ENCODE data around the gene NXPH4.

NXPH4 gene

DNA sequence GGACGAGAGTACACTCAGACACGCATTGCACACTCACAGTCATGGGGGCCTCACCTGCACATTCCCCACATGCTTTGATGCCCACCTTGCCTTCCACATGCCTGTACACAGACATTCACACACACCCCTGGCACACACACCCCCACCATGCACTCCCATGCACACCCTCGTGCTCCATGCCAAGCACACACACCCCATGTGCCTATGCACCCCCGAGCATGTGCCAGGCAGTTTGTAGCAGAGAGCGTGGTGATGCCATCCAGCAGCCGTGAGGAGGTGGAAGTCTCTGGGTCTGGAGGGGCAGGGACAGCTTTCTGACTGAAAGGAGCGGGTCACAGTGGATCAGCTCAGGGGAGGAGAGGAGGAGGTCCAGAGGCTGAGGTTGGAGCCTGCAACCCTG is 10.7 kb upstream of the NXPH4 start:
- DNase-seq: no peak

DNA sequence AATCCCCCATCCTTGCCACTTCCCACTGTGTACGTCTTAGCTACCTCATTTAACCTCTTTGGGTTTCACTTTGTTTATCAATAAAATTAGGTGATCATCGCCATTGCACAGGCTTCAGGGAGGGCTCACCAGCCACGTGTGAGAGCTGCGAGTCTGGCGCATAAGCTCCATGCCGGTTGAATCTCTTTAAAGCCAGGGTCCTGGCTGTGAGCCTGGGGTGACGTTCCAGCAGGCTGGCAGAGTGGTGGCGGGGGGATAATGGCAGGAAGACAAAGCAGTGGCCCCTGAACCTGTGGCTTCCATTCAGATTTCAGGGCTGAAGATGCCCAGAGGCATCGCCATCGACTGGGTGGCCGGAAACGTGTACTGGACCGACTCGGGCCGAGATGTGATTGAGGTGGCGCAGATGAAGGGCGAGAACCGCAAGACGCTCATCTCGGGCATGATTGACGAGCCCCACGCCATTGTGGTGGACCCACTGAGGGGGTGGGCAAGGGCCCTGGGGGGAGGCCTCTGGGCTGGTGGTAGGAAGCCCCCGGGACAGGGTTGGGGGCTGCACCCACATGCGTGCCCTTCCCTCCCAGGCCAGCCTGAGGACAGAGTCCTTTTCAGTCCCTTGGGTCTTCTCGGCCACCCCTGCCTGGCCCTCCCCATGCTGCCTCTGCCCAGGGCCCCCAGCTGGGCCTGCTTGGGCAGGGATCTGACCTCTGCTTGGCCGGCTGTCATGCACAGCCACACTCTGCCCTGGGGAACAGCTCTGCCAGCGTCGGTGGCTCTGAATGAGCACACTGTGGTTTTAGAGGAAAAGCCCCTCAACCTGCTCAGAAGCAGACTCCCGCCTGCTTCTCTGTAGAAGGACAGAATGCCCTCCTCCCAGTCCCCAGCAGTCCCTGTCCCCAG is 8.6 kb upstream of the NXPH4 start:
- DNase-seq: no peak

DNA sequence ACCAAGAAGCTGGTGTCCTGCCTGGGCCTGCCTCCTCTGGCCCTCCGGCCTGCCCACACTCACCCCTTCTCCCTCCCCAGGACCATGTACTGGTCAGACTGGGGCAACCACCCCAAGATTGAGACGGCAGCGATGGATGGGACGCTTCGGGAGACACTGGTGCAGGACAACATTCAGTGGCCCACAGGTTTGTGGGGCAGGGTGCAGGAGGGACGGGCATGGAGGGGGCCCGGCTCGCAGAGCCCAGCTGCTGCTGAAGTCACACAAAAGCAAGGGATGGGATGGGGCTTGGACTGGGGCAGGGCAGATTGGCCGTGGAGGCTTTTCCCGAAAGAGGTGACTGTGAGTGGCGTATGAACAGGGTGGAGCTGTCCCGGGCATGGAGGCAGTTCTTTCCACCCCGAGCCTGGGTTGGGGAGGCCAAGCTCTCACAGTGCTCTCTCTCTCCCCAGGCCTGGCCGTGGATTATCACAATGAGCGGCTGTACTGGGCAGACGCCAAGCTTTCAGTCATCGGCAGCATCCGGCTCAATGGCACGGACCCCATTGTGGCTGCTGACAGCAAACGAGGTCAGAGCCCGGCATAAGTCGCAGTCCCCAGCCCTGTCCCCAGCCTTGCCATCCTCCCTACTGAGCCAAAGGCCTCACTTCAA is 7.8 kb upstream of the NXPH4 start:
- DNase-seq: no peak

DNA sequence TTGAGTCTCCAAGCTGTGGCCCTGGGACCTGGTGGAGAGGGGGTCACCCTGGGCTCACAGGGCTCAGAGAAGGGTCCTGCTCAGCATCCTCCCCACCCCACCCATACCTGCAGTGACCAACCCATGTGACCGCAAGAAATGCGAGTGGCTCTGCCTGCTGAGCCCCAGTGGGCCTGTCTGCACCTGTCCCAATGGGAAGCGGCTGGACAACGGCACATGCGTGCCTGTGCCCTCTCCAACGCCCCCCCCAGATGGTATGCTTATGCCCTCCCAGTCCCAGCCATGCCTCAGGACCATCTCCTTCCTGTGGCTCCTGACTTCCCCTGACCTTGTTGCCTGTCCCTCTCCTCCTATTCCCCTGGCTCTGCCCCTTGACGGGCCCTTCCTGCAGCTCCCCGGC is 6.7 kb upstream of the NXPH4 start:
- DNase-seq: no peak

DNA sequence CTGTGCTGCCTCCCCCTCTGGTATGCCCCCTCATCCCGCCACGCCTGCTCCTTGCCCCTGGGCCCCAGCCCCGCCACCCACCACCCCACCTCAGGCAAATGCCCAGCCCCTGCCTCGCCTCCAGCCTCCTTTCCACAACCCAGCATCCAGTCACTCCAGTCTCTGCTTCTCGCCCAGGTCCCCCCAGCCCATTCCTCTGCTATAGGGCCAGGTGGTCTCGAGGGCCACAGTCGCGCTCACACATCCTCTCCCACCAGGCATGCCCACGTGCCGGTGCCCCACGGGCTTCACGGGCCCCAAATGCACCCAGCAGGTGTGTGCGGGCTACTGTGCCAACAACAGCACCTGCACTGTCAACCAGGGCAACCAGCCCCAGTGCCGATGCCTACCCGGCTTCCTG is 6.1 kb upstream of the NXPH4 start:
- no peak for DNase-seq

DNA sequence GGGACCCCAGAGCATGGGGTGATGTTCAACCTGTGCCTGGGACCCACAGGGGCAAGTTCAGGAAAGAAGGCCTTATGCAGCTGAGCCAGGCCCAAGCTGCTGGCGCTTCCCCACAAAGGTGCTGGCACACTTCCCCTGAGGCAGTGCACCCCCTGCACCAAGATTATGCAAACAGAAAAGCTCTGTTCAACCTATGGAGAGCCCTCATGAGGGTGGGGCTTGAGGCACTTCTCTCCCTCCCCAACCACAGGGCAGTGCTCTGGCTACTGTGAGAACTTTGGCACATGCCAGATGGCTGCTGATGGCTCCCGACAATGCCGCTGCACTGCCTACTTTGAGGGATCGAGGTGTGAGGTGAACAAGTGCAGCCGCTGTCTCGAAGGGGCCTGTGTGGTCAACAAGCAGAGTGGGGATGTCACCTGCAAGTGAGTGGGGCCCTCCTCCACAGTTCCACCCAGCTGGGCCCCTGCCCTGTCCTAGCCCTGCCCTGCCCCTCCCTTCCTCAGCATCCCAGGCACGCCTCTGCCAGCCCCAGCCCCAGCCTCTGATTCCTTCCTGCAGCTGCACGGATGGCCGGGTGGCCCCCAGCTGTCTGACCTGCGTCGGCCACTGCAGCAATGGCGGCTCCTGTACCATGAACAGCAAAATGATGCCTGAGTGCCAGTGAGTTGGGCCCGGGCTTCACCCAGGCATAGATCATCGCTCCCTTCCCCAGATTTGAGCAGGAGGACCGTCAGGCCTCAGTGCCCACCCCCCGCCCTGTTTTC is 5.5 kb upstream of the NXPH4 start:
- no peak for DNase-seq

DNA sequence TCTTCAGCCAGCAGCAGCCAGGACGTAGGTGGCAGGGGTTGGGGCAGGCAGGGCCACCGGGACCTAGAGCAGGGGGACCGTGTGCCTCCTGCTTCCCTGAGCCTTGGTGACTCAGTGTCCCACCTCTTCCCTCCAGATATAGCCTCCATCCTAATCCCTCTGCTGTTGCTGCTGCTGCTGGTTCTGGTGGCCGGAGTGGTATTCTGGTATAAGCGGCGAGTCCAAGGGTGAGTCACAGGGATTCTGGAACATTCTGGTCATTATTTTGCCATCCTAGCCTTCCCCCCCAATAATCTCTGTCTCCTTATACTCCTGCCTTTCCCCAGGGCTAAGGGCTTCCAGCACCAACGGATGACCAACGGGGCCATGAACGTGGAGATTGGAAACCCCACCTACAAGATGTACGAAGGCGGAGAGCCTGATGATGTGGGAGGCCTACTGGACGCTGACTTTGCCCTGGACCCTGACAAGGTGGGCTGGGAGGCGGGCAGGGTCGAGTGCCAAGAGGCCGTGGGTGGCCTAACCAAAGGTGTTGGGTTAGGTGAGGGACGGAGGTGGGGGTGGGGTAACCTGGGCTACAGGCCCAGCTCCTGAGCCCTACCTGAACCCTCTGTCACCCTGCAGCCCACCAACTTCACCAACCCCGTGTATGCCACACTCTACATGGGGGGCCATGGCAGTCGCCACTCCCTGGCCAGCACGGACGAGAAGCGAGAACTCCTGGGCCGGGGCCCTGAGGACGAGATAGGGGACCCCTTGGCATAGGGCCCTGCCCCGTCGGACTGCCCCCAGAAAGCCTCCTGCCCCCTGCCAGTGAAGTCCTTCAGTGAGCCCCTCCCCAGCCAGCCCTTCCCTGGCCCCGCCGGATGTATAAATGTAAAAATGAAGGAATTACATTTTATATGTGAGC is 4.5 kb upstream of the NXPH4 start:
- no peak for DNase-seq

DNA sequence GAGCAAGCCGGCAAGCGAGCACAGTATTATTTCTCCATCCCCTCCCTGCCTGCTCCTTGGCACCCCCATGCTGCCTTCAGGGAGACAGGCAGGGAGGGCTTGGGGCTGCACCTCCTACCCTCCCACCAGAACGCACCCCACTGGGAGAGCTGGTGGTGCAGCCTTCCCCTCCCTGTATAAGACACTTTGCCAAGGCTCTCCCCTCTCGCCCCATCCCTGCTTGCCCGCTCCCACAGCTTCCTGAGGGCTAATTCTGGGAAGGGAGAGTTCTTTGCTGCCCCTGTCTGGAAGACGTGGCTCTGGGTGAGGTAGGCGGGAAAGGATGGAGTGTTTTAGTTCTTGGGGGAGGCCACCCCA is 3.9 kb upstream of the NXPH4 start:
- DNase-seq: no peak

DNA sequence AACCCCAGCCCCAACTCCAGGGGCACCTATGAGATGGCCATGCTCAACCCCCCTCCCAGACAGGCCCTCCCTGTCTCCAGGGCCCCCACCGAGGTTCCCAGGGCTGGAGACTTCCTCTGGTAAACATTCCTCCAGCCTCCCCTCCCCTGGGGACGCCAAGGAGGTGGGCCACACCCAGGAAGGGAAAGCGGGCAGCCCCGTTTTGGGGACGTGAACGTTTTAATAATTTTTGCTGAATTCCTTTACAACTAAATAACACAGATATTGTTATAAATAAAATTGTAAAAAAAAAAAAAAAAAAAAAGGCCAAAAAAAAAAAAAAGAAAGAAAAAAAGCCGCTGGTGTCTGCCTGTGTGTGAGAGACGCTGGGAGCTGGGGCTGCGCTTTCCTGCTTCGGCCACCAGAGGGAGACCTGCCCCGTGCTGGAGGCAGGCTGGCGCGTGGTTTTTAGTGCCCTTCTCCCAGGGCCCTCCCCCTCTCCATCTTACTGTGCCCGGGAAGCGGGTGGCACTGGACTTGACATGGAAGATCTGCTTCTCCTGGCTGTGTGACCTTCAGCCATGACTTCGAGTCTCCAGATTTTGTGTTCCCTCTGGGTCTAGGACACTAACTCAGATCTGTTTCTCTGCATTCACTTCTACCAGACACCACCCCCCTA is 3.4 kb upstream of the NXPH4 start:
- peak; percentile 23 for DNase-seq

DNA sequence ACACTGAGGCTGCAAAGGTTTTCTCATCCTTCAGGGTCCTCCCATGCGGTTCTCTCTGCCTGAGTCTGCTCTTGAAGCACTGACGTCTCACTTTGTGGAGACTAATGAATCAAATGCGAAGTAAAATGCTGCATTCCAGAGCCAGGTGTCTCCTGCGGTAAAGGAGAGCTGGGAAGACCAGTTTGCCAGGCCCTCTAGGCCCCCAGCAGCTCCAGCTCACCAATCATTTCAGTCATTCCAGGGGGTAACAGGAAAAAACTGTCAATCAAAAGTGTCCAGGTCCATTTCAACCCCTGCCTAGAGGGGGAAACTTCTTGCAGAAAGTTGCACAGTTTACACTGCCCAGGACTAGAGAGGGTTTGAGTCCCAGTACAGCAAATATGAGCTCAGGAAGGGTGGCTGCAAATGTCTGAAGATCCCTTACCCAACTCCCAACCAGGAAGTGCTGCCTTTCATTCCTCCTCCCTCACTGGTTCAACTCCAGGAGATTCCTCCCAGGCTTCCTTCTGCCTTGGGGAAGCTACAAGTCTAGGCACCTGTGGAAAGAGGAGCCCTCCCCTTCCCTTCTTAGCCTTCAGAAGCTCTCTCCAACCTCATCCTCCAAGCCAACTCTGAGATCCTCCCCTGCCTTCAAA is 2.7 kb upstream of the NXPH4 start:
- DNase-seq: no peak

DNA sequence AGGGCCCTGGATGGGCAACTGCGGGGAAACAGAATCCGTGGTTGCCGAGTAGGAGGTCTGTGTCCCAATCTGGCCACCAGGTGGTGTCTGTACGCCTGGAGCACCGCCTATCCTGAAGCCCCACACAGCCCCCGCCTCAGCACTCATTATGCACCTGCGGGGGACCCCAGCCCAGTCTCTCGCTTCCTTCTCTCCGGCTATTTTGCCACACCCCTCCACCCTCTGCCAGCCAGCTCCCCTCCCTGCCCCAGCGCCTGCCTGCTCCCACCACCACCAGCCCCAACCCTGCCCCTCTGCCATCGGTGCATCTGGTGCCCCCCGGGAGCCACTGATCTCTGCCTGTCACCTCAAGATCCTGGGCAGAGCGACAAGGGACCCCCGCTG is 2.2 kb upstream of the NXPH4 start:
- peak; percentile 14 for DNase-seq

DNA sequence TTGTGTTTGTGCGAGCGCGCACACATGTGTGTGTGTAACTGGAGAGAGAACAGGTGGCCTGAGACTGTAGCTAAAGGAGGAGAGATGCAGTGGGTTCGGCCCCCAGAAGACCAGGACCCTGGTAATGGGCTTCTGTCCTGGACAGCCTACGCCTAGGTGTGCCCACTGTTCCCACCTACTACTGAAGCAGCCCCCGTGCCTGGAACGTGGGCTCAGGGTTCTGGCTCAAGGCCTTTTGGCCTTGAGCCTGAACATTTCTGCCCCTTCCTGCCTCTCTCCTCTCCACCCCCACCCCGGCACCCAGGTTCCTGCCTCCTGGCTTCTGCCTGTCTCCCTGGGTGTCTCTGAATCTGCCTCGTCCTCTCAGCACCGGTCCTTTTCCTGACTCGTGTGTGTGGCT is 1.5 kb upstream of the NXPH4 start:
- no peak for DNase-seq

DNA sequence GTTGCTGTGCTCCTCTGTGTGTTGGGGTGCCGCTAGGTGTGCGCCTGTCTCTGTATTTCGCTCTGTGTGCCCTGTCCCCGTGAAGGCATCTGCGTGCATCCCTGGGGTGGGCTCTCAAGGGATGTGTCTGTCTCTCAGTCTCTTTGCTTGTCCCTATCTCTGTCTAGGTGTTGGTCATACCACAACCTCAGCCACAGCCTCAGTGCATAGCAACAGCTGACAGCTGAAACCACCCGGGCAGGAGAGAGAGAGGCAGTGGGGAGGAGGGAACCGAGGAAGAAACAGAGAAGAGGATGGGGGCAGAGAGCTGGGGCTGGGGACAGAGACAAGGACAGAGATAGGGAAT is 953 bp upstream of the NXPH4 start:
- DNase-seq: no peak

DNA sequence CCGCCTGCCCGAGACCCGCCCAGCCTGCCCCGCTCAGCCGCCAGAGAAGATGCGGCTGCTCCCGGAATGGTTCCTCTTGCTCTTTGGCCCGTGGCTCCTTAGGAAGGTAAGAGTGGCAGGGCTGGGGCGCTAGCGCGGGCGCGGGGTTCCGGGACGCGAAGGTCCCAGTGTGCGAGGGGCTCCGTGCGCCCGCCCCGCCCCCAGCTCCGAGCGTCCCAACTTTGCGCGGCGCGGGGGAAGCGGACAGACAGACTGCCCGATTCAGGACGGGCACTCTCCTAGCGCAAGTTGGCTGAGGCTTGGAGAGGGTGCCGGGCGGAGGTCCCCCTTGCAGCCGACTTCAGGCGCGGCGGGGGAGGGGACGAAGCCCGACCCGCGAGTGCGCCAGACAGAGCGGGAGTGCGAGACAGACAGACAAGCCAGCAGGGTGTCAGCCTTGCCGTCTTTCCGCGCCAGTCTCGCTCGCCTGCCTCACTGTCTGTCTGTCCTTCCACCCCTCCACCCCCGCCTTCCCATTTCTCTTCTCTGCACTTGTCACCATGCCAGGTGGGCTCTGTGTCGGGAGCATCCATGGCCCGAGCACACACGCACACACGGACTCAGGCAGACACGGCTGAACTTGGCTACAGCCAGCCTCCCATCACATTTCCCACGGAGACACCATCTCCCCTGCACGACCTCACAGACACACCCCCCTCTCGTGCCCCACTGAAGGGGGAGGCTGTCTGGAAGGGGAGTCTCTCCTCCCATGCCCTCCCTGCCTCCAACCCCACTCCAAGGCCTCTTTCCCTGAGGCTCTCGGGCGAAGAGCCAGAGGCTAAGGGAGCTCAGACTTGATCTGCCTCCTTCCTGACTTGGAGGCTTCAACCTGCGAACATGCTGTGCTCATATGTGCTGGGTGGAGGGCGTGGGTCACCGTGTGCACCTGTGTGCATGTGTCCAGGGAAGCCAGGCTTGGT is 606 bp downstream of the NXPH4 start:
- peak; percentile 19 for DNase-seq

DNA sequence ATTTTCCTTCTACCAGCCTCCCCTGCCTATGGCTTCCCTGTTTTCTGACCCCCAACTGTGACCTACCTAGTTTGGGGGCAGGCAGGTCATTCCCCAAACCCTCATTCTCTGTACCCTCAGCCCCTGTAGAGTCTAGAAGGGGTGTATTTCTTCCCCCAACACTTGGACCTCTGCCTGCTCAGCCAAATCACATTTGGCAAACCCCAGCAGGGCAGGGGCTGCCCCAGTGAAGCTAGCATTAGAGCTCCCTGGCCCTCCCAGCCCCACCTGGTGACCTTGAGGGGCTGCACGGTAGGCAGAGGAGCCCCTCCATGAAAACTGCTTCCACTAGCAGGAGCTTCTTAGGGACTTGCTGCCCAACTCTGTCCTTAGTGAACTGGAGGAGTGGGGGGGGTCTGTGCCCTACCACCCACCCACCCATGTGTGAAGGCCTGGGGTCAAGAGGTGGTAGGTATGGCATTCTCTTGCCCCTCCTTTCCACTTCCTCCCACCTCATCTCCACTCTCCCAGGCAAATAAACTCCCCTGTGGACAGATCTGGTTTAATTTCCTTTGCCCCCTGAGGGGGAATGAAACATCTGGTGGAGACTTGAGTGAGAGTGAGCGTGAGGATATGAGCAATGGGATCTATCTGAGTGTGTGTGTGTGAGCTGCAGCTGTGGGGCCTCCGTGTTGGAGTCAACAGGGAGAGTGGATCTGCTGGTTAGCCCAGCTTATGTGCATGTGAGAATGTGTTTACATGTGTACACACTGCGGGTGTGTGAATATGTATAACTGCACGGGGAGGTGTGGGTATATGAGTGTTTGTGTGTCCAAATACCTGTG is 1.6 kb downstream of the NXPH4 start:
- DNase-seq: no peak

DNA sequence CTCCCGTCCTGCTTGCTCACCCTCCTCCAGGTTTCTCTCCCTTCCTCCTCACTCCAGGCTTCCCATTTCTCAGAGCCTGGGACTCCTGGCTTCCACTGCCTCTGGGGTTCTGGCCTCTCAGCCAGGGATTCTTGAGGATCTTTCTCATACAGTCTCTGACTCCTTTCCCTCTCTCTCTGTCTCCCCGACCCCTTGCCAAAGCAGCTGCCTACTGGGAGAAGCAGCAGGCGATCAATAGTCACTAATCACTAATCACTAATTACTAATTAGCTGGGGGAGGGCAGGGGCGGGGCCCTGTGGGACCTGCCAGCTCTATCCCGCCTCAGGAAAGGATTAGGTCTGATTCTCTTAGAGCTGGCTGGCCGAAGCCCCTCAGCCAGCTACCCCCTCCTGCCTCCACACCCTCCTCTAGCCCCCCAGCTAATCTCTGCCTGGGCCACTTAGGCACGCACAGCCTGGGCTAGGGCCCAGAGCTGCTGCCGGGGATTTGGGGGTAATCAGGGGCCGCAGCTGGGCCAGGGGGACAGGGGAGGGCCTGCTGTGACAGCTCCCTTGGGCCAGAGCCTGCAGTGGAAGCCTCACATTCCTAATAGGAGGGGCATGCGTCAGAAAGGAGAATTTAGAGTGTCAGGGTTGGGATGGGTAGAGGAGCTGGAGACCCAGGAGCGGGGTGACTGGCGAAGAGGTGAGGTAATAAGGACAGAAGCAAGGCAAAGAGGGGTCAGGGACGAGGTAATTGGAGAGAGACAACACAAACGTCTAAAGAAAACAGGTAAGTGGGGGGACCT is 2.8 kb downstream of the NXPH4 start:
- DNase-seq: no peak

DNA sequence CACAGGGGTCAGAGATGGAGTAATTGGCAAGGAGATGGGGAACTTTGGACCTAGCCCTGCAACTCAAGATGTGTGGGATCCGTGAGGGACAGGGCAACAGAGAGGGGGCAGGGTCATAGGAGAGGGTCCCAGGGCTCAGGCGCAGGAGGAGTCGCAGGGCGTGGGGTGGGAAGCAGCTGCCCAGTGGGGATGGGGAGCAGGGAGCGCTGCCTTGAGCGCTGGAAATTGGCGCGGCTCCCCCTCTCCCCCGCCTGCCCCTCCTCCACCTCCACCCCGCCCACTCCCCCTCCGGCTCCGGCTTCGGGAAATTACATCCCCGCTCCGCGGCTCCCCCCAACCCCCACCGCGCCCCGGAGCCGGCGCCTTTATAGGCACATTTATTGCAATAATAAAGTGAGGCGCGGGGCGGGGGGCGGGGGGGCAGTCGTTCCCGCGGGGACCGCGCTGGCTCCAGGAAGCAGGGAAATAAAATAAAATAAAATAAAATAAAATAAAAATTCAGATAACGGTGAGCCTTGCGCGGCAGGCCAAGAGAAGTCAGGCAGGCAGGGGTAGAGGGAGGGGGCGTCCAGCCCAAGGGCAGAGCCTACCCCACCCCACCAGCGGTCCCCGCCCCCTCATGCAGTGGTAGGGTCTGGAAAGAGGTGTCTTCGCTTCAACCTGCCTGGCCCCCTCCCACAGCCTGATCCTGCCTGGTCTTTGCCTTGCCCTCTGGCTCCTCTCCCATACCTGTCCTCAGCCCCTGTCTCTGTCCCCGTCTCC is 3.6 kb downstream of the NXPH4 start:
- DNase-seq: no peak

DNA sequence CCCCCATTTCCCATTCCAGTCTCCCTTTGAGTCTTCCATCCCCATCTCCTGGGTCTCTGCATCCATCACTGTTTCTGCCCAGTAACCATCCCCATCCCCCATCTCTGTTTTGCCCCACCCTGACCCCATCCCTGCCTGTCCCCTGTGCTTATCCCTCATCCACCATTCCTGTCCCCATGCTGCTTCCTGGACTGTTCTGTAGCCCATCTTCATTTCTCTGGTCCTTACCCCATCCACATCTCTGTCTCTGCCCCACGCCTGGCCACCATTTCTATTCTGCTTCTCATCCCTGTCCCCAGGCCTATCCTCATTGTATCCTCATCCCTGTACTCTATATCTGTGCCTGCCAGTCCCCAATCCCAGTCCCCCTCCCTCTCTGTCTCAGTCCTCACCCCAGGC is 4.2 kb downstream of the NXPH4 start:
- no peak for DNase-seq

Data from DMS79 (cell line).